BLaER1 treated with 17β-estradiol and CSF1 and Interleukin-3, amounts not matched to agents 10 nM and 100 nM (cell line): Measurements from ENCODE around the gene PCNX2.

Experiments used
- H3K27ac ChIP-seq, 11 experiments: shearing (Covaris generic); formaldehyde crosslinking; 2 replicates each; pipeline ENCODE4 v1.8.1; 2022
- H3K27me3 ChIP-seq, 11 experiments: shearing (Covaris generic); formaldehyde crosslinking; 2 replicates each; pipeline ENCODE4 v1.8.1; 2022
- H3K36me3 ChIP-seq, 11 experiments: shearing (Covaris generic); formaldehyde crosslinking; 2 replicates each; pipeline ENCODE4 v1.8.1; 2022
- H3K4me1 ChIP-seq, 10 experiments: shearing (Covaris generic); formaldehyde crosslinking; 2 replicates each; pipeline ENCODE4 v1.8.1; 2022
- H3K4me2 ChIP-seq, 11 experiments: shearing (Covaris generic); formaldehyde crosslinking; 2 replicates each; pipeline ENCODE4 v1.8.1; 2022
- H3K4me3 ChIP-seq, 10 experiments: shearing (Covaris generic); formaldehyde crosslinking; 2 replicates each; pipeline ENCODE4 v1.8.1; 2022
- H3K9ac ChIP-seq, 11 experiments: shearing (Covaris generic); formaldehyde crosslinking; 2 replicates each; pipeline ENCODE4 v1.8.1; 2022
- H3K9me3 ChIP-seq, 11 experiments: shearing (Covaris generic); formaldehyde crosslinking; replicated peaks in 1 of 11; 2 replicates each; pipeline ENCODE4 v1.8.1; 2022
- H4K20me1 ChIP-seq, 11 experiments: shearing (Covaris generic); formaldehyde crosslinking; 2 replicates each; pipeline ENCODE4 v1.8.1; 2022
- Cebpa-rat ChIP-seq, 11 experiments: shearing (Covaris generic); IDR thresholded peaks; 2 replicates each; pipeline ENCODE4 v1.8.1; 2022

PCNX2 gene

GRCh38 chr1:233326319-233326718 lies 30.8 kb upstream of the PCNX2 start:
- no peak overlapping the region for H3K4me2 ChIP-seq
- H3K4me1 ChIP-seq, result peaks cover 12 to 25% (median 20%) of the 10 kb centered on the region in 10 experiments
- H3K9me3 ChIP-seq, result no peaks in the 10 kb centered on the region
- no peak for TF ChIP-seq Cebpa-rat (IDR thresholded peaks at IDR 0.05)
- H3K36me3 ChIP-seq, result no peaks in the 10 kb centered on the region
- H3K27me3 ChIP-seq, result peaks cover 6 to 21% (median 14%) of the 10 kb centered on the region in 11 experiments; a peak in 20 of 22 replicates
- H3K27ac ChIP-seq, result no peak overlapping the region
- no peak overlapping the region for H3K9ac ChIP-seq
- H4K20me1 ChIP-seq, result peaks cover 0 to 6% (median 0%) of the 10 kb centered on the region in 11 experiments; a peak in 5 of 22 replicates
- H3K4me3 ChIP-seq, result no peak overlapping the region

GRCh38 chr1:233323718-233324117 lies 28.2 kb upstream of the PCNX2 start:
- Histone ChIP-seq H3K9ac (no peak overlapping the region), H3K4me1 (peaks cover 3 to 15% (median 5%) of the 10 kb centered on the region in 10 experiments), H4K20me1 (peaks cover 0 to 5% (median 0%) of the 10 kb centered on the region in 11 experiments; a peak in 3 of 22 replicates), H3K36me3 (no peaks in the 10 kb centered on the region), H3K27me3 (peaks cover 4 to 8% (median 6%) of the 10 kb centered on the region in 11 experiments; a peak in 20 of 22 replicates), H3K27ac (no peak overlapping the region), H3K9me3 (no peaks in the 10 kb centered on the region), H3K4me3 (no peak overlapping the region), H3K4me2 (no peak overlapping the region)
- TF ChIP-seq Cebpa-rat (IDR thresholded peaks at IDR 0.05), result no peak

- Histone ChIP-seq H4K20me1 (no peaks in the 10 kb centered on the region), H3K27ac (no peak overlapping the region), H3K4me3 (no peak overlapping the region), H3K27me3 (no peaks in the 10 kb centered on the region), H3K4me1 (no peaks in the 10 kb centered on the region), H3K9me3 (no peaks in the 10 kb centered on the region), H3K36me3 (no peaks in the 10 kb centered on the region), H3K9ac (no peak overlapping the region), H3K4me2 (no peak overlapping the region)
- TF ChIP-seq Cebpa-rat (IDR thresholded peaks at IDR 0.05), result no peak
Observed at GRCh38 chr1:233320023-233320422, 24.5 kb upstream of the PCNX2 start.

GRCh38 chr1:233319272-233319671 lies 23.7 kb upstream of the PCNX2 start:
- Histone ChIP-seq H4K20me1 (no peaks in the 10 kb centered on the region), H3K4me2 (no peak overlapping the region), H3K9ac (no peak overlapping the region), H3K9me3 (no peaks in the 10 kb centered on the region), H3K4me1 (no peaks in the 10 kb centered on the region), H3K27me3 (no peaks in the 10 kb centered on the region), H3K36me3 (no peaks in the 10 kb centered on the region), H3K4me3 (no peak overlapping the region), H3K27ac (no peak overlapping the region)
- TF ChIP-seq Cebpa-rat (IDR thresholded peaks at IDR 0.05), result no peak

DNA sequence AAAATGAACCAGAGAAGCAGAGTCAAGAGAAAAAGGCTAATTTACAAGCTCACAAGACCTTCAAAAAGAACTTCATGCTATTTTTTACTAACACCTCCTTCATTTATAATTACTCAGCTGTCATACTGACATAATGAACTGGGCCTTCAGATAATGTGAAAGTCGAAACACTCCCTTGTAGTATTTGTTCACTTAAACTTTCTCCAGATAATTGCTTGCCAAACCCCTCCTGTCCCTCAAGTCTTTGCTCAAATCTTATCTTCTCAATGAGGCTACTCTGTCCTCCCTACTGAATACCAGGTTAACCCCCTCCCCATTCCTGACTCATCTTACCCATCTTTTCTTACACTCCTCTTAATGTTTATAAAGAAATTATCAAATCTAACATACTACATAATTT lies 20.9 kb upstream of the PCNX2 start:
- Histone ChIP-seq H4K20me1 (no peaks in the 10 kb centered on the region), H3K4me3 (no peak overlapping the region), H3K4me1 (no peaks in the 10 kb centered on the region), H3K27me3 (no peaks in the 10 kb centered on the region), H3K36me3 (no peaks in the 10 kb centered on the region), H3K9ac (no peak overlapping the region), H3K9me3 (no peaks in the 10 kb centered on the region), H3K27ac (no peak overlapping the region), H3K4me2 (no peak overlapping the region)
- no peak for TF ChIP-seq Cebpa-rat (IDR thresholded peaks at IDR 0.05)

DNA sequence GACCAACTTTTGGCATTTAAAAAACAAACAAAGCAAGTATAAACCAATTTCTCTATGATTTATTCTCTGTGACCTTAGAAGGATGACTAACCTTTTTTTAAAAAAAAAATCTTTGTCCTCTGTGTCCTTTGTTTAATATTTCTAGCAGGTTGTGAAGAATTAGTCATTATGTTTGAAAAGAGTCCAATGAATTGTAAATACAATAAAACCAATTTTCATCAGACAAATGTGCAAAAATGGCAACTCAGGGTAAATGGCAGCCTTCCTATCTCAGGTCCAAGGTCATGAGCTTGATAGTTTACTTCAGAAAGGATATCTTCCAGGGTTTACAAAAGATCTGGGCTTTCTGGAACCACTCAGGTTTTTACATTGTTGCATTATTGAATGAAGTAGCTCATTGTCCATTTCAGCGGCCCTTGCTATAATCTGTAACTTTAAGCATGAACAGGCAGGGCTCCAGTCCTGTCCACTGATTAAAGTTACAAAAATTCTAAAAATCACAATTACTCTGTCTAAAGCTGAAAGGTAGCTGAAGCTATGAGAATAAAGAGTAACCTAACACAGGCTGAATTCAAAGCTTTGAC lies 20.3 kb upstream of the PCNX2 start:
- Histone ChIP-seq H3K4me2 (no peak overlapping the region), H3K4me1 (no peaks in the 10 kb centered on the region), H3K4me3 (no peak overlapping the region), H3K9ac (no peak overlapping the region), H3K27me3 (no peaks in the 10 kb centered on the region), H4K20me1 (no peaks in the 10 kb centered on the region), H3K9me3 (no peaks in the 10 kb centered on the region), H3K27ac (no peak overlapping the region), H3K36me3 (no peaks in the 10 kb centered on the region)
- no peak for TF ChIP-seq Cebpa-rat (IDR thresholded peaks at IDR 0.05)

DNA sequence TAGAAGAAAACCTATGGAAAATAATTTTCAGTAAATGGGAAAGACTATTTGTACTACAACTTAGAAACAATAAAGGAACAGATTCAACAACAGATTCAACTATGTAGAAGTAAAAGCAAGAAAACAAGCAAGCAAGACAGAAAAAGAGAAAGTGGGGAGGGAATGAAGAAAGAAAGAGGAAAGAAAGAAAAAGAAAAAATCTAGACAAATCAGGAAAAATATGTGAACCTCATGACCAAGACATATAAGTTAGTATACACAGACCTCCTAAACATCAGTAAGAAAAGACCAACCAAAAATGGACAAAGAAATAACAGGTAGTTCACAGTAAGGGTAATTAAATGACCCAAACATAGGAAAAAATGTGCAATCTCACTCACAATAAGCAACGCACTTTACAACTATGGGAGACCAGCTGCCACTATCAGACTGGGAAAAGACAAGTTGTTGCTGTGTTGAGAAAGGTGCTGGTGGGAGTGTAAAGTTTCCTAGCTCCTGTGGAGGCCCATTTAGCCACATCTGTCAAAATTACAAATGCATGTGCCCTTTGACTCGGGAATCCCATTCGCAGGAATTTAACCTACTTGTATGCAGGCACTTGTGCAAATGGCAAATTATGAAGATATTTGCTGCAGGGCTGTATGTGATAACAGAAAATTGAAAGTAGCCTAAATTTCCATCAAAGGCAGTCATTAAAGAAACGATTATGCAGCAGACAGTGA lies 18.1 kb upstream of the PCNX2 start:
- TF ChIP-seq Cebpa-rat (IDR thresholded peaks at IDR 0.05), result no peak
- H3K36me3 ChIP-seq, result no peaks in the 10 kb centered on the region
- H3K9me3 ChIP-seq, result no peaks in the 10 kb centered on the region
- H3K9ac ChIP-seq, result no peak overlapping the region
- no peaks in the 10 kb centered on the region for H3K27me3 ChIP-seq
- no peak overlapping the region for H3K27ac ChIP-seq
- no peak overlapping the region for H3K4me2 ChIP-seq
- no peak overlapping the region for H3K4me3 ChIP-seq
- no peaks in the 10 kb centered on the region for H3K4me1 ChIP-seq
- no peaks in the 10 kb centered on the region for H4K20me1 ChIP-seq

- Histone ChIP-seq H4K20me1 (no peaks in the 10 kb centered on the region), H3K27ac (no peak overlapping the region), H3K36me3 (no peaks in the 10 kb centered on the region), H3K4me2 (no peak overlapping the region), H3K4me3 (no peak overlapping the region), H3K4me1 (no peaks in the 10 kb centered on the region), H3K9me3 (peaks cover 0 to 14% (median 8%) of the 10 kb centered on the region in 11 experiments; a peak in 12 of 22 replicates), H3K27me3 (no peaks in the 10 kb centered on the region), H3K9ac (no peak overlapping the region)
- no peak for TF ChIP-seq Cebpa-rat (IDR thresholded peaks at IDR 0.05)
Observed at GRCh38 chr1:233304489-233305102, 9.1 kb upstream of the PCNX2 start.

DNA sequence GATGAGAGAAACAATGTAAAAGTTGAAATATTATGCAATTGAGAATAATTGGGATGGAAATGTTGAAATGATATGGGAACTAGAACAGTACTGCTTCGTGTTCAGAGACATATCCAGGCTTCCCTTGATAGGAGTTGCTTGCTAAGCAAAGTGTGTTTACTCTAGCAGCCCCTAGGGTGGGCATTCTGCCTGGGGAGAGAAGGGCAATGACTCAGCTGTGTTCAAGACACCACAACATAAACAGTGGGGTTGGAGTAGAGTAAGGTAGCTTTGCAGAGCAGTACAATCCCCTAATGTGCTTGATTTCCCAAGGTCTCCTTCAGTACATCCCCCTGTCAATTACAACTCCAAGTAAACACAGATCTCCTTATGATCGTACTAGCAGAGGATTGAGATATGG lies 4.8 kb upstream of the PCNX2 start:
- H3K27me3 ChIP-seq, result no peaks in the 10 kb centered on the region
- TF ChIP-seq Cebpa-rat (IDR thresholded peaks at IDR 0.05), result no peak; a peak in 2 of 22 replicates

More for the DNA sequence above, 4.8 kb upstream of the PCNX2 start:
- no peak overlapping the region for H3K9ac ChIP-seq
- no peaks in the 10 kb centered on the region for H3K36me3 ChIP-seq
- no peaks in the 10 kb centered on the region for H4K20me1 ChIP-seq
- H3K27ac ChIP-seq, result no peak overlapping the region
- peaks cover 0 to 10% (median 8%) of the 10 kb centered on the region in 10 experiments; a peak in 15 of 20 replicates for H3K4me1 ChIP-seq
- peaks cover 0 to 14% (median 8%) of the 10 kb centered on the region in 11 experiments; a peak in 12 of 22 replicates for H3K9me3 ChIP-seq
- H3K4me3 ChIP-seq, result no peak overlapping the region
- no peak overlapping the region for H3K4me2 ChIP-seq
